Neuronal stem cell (in vitro differentiated cells): ENCODE data around the gene NECTIN2.

Source experiments
- DNase-seq: peaks from one replicate; pipeline ENCODE4 v3.0.0-alpha.2; 2013; ENCODE audit warnings: low spot score
- H2AFZ ChIP-seq: one replicate; pipeline ENCODE4 v1.6.1; 2013; ENCODE audit warnings: mild to moderate bottlenecking, low read length, inconsistent platforms
- H2AK5ac ChIP-seq: 2 replicates; pipeline ENCODE4 v1.6.1; 2013; ENCODE audit warnings: low read depth, mild to moderate bottlenecking, inconsistent platforms, low read length, moderate library complexity, mixed read lengths
- H2BK120ac ChIP-seq: 2 replicates; pipeline ENCODE4 v1.6.1; 2013; ENCODE audit warnings: low read depth, mild to moderate bottlenecking, inconsistent platforms, low read length, moderate library complexity, mixed read lengths
- H2BK12ac ChIP-seq: one replicate; pipeline ENCODE4 v1.6.1; 2013; ENCODE audit warnings: low read length, inconsistent platforms
- H2BK15ac ChIP-seq: 2 replicates; pipeline ENCODE4 v1.6.1; 2013; ENCODE audit warnings: mild to moderate bottlenecking, low read length, inconsistent platforms, mixed read lengths
- H2BK5ac ChIP-seq: one replicate; pipeline ENCODE4 v1.6.1; 2013; ENCODE audit warnings: inconsistent platforms, mild to moderate bottlenecking, low read length, moderate library complexity
- H3K14ac ChIP-seq: one replicate; pipeline ENCODE4 v1.6.1; 2013; ENCODE audit warnings: low read length, inconsistent platforms
- H3K18ac ChIP-seq: 2 replicates; pipeline ENCODE4 v1.6.1; 2013; ENCODE audit warnings: low read length, inconsistent platforms
- H3K23ac ChIP-seq: 2 replicates; pipeline ENCODE4 v1.6.1; 2013; ENCODE audit warnings: low read depth, mild to moderate bottlenecking, mixed read lengths, low read length, inconsistent platforms; ENCODE audit not compliant: poor library complexity
- H3K27ac ChIP-seq: replicated peaks from 3 replicates; pipeline ENCODE4 v1.5.1; 2013; ENCODE audit warnings: low read length, inconsistent platforms
- H3K27me3 ChIP-seq, 3 experiments: 2 replicates each; pipeline ENCODE4 v1.6.1; 2013; ENCODE audit warnings: low read length in 3 of 3, mild to moderate bottlenecking in 2 of 3, inconsistent platforms in 1 of 3, low read depth in 1 of 3, mixed read lengths in 1 of 3, moderate library complexity in 1 of 3; ENCODE audit not compliant: control insufficient read depth in 3 of 3, insufficient read depth in 3 of 3
- H3K36me3 ChIP-seq, 2 donors: replicated peaks in 1 of 2; 2 replicates each; pipeline ENCODE4 v1.6.1; 2013; ENCODE audit warnings: low read length in 2 of 2; ENCODE audit not compliant: control insufficient read depth in 2 of 2, insufficient read depth in 2 of 2
- H3K4ac ChIP-seq: 2 replicates; pipeline ENCODE4 v1.6.1; 2013; ENCODE audit warnings: inconsistent platforms, mild to moderate bottlenecking, low read length, moderate library complexity
- H3K4me1 ChIP-seq, 2 donors: 1 replicate in 1 of 2; 2 replicates in 1 of 2; pipeline ENCODE4 v1.6.1; 2013; ENCODE audit warnings: low read length in 2 of 2, low read depth in 1 of 2; ENCODE audit not compliant: control insufficient read depth in 2 of 2, insufficient read depth in 1 of 2
- H3K4me2 ChIP-seq: one replicate; pipeline ENCODE4 v1.6.1; 2013; ENCODE audit warnings: mild to moderate bottlenecking, low read length, inconsistent platforms; ENCODE audit not compliant: insufficient read depth, poor library complexity, severe bottlenecking
- H3K4me3 ChIP-seq, 2 donors: 2 replicates each; pipeline ENCODE4 v1.5.1; 2013; ENCODE audit warnings: low read length in 2 of 2, mild to moderate bottlenecking in 2 of 2, inconsistent platforms in 1 of 2, moderate library complexity in 1 of 2
- H3K79me1 ChIP-seq: one replicate; pipeline ENCODE4 v1.6.1; 2013; ENCODE audit warnings: low read depth, mild to moderate bottlenecking, inconsistent platforms, low read length, moderate library complexity
- H3K9ac ChIP-seq: one replicate; pipeline ENCODE4 v1.6.1; 2013; ENCODE audit warnings: mild to moderate bottlenecking, low read depth, low read length, inconsistent platforms; ENCODE audit not compliant: poor library complexity
- H3K9me3 ChIP-seq, 2 donors: replicated peaks in 1 of 2; 2 replicates each; pipeline versions ENCODE3 to v1.6.1; 2013; ENCODE audit warnings: low read length in 2 of 2, mild to moderate bottlenecking in 2 of 2, inconsistent platforms in 1 of 2, low read depth in 1 of 2, mixed read lengths in 1 of 2, moderate library complexity in 1 of 2; ENCODE audit not compliant: control insufficient read depth in 2 of 2, insufficient read depth in 1 of 2
- H4K8ac ChIP-seq: one replicate; pipeline ENCODE4 v1.6.1; 2013; ENCODE audit warnings: low read depth, mild to moderate bottlenecking, inconsistent platforms, low read length, moderate library complexity
- H4K91ac ChIP-seq: one replicate; pipeline ENCODE4 v1.6.1; 2013; ENCODE audit warnings: low read length, low read depth, mild to moderate bottlenecking, inconsistent platforms; ENCODE audit not compliant: poor library complexity
- WGBS, 2 donors: extraction: QIAGEN DNeasy Blood & Tissue Kit; methylation state at CpG; one replicate each; pipeline ENCODE4 v1.1.7; 2013; ENCODE audit warnings: missing lambda C conversion rate in 2 of 2, mixed read lengths in 1 of 2; ENCODE audit not compliant: insufficient read length in 2 of 2, insufficient replicate concordance in 1 of 2; ENCODE audit errors: extremely low coverage in 2 of 2; 5-methylcytosine and 5-hydroxymethylcytosine counted together

The NECTIN2 gene

GRCh38 chr19:44897835-44898234 is 51.7 kb downstream of the NECTIN2 start:
- Histone ChIP-seq H3K4ac (no peak overlapping the region), H4K8ac (no peak overlapping the region), H3K14ac (no peak overlapping the region), H3K23ac (no peak overlapping the region), H3K4me2 (no peak overlapping the region), H2AFZ (no peak overlapping the region), H3K27me3 (no peaks in the 10 kb centered on the region), H4K91ac (no peak overlapping the region), H3K9me3 (peaks cover 0 to 2% of the 10 kb centered on the region in 2 donors), H3K79me1 (peaks cover 15% of the 10 kb centered on the region), H2BK15ac (no peak overlapping the region), H3K27ac (no peak overlapping the region), H2BK120ac (no peak overlapping the region), H3K4me1 (no peaks in the 10 kb centered on the region), H3K18ac (no peak overlapping the region), H2BK5ac (peak overlapping the region; percentile 78), H3K9ac (no peak overlapping the region), H2AK5ac (no peak overlapping the region), H3K36me3 (peaks cover 55 to 91% of the 10 kb centered on the region in 2 donors), H2BK12ac (no peak overlapping the region), H3K4me3 (no peak overlapping the region)
- no peak for DNase-seq
- WGBS, 2 donors: no CpG with 5 or more reads among the region's 8 CpGs

GRCh38 chr19:44900328-44901244 is 54.5 kb downstream of the NECTIN2 start:
- Histone ChIP-seq H3K27ac (no peak overlapping the region), H2BK12ac (no peak overlapping the region), H3K27me3 (no peaks in the 10 kb centered on the region), H3K4me1 (peaks cover 4 to 11% of the 10 kb centered on the region in 2 donors), H3K36me3 (peaks cover 33 to 67% of the 10 kb centered on the region in 2 donors), H3K14ac (no peak overlapping the region), H3K79me1 (peaks cover 6% of the 10 kb centered on the region), H2BK120ac (no peak overlapping the region), H3K4ac (no peak overlapping the region), H2AFZ (no peak overlapping the region), H2BK5ac (no peak overlapping the region), H3K4me2 (no peak overlapping the region), H3K23ac (no peak overlapping the region), H4K8ac (no peak overlapping the region), H3K18ac (no peak overlapping the region), H2AK5ac (no peak overlapping the region), H3K9me3 (peaks cover 0 to 2% of the 10 kb centered on the region in 2 donors), H3K9ac (no peak overlapping the region), H2BK15ac (no peak overlapping the region), H4K91ac (no peak overlapping the region), H3K4me3 (no peak overlapping the region)
- DNase-seq: no peak
- no CpG with 5 or more reads among the region's 19 CpGs for WGBS, 2 donors

- Histone ChIP-seq H3K4me2 (no peak overlapping the region), H3K9ac (no peak overlapping the region), H3K27ac (no peak overlapping the region), H2BK12ac (no peak overlapping the region), H3K36me3 (peaks cover 16 to 41% of the 10 kb centered on the region in 2 donors), H3K18ac (no peak overlapping the region), H3K4ac (no peak overlapping the region), H3K23ac (no peak overlapping the region), H4K8ac (no peak overlapping the region), H2BK15ac (no peak overlapping the region), H2AFZ (no peak overlapping the region), H2BK120ac (no peak overlapping the region), H4K91ac (no peak overlapping the region), H3K14ac (no peak overlapping the region), H2BK5ac (no peak overlapping the region), H3K9me3 (no peaks in the 10 kb centered on the region), H2AK5ac (no peak overlapping the region), H3K4me1 (peaks cover 5 to 21% of the 10 kb centered on the region in 2 donors), H3K27me3 (no peaks in the 10 kb centered on the region), H3K79me1 (peaks cover 5% of the 10 kb centered on the region), H3K4me3 (no peak overlapping the region)
- no CpG with 5 or more reads among the region's 15 CpGs for WGBS, 2 donors
- DNase-seq: no peak
Measured at GRCh38 chr19:44903216-44903601, 57.1 kb downstream of the NECTIN2 start.

GRCh38 chr19:44903602-44904425 is 57.7 kb downstream of the NECTIN2 start:
- peak overlapping the region; percentile 67 for H2AFZ ChIP-seq
- no peak overlapping the region for H2BK5ac ChIP-seq
- peaks cover 5 to 21% of the 10 kb centered on the region in 2 donors for H3K4me1 ChIP-seq
- no CpG with 5 or more reads among the region's 24 CpGs for WGBS, 2 donors
- peak overlapping the region; percentile 29 for H3K27ac ChIP-seq
- no peak overlapping the region for H3K4me3 ChIP-seq
- peaks cover 5% of the 10 kb centered on the region for H3K79me1 ChIP-seq
- no peak overlapping the region for H3K4ac ChIP-seq
- peak overlapping the region; percentile 91 for H2BK15ac ChIP-seq
- H3K14ac ChIP-seq: no peak overlapping the region
- H3K9ac ChIP-seq: no peak overlapping the region
- H3K23ac ChIP-seq: peak overlapping the region; percentile 80
- peak overlapping the region; percentile 44 for H3K18ac ChIP-seq
- H3K4me2 ChIP-seq: no peak overlapping the region
- H4K8ac ChIP-seq: no peak overlapping the region
- no peak overlapping the region for H4K91ac ChIP-seq
- H2BK120ac ChIP-seq: peak overlapping the region; percentile 49
- no peaks in the 10 kb centered on the region for H3K27me3 ChIP-seq
- H3K36me3 ChIP-seq: peaks cover 17 to 39% of the 10 kb centered on the region in 2 donors
- H2AK5ac ChIP-seq: peak overlapping the region; percentile 97
- peak; percentile 71 for DNase-seq
- no peak overlapping the region for H2BK12ac ChIP-seq
- no peaks in the 10 kb centered on the region for H3K9me3 ChIP-seq
